H1 (cell line): ENCODE data around the gene ARL6IP4.

Experiments
- CHD2 ChIP-seq: IDR thresholded peaks from 2 replicates; pipeline ENCODE4 v1.6.1; 2012; ENCODE audit warnings: low read length, improper control_type of control experiment
- GABPA ChIP-seq: IDR thresholded peaks from 2 replicates; pipeline ENCODE4 v1.6.1; 2011; ENCODE audit warnings: mild to moderate bottlenecking, low read length, moderate library complexity, borderline replicate concordance; ENCODE audit not compliant: insufficient read depth
- MAX ChIP-seq: IDR thresholded peaks from 2 replicates; pipeline ENCODE4 v1.6.1; 2012; ENCODE audit warnings: inconsistent platforms
- POLR2A ChIP-seq, 2 experiments: IDR thresholded peaks; 1 replicate in 1 of 2; 2 replicates in 1 of 2; pipeline ENCODE4 v1.6.1; 2011; ENCODE audit warnings: low read depth in 2 of 2, low read length in 2 of 2, mild to moderate bottlenecking in 2 of 2; ENCODE audit errors: control extremely low read depth in 1 of 2
- SIRT6 ChIP-seq: IDR thresholded peaks from one replicate; pipeline ENCODE4 v1.7.1; 2012; ENCODE audit warnings: low read length, inconsistent platforms
- SP1 ChIP-seq: IDR thresholded peaks from 2 replicates; pipeline ENCODE4 v1.6.1; 2011; ENCODE audit warnings: low read depth, low read length
- TF ChIP-seq, protein P1 (sequence below), 3 experiments: IDR thresholded peaks; 1 replicate in 2 of 3; 2 replicates in 1 of 3; pipeline versions ENCODE4 v1.5.1 to v1.6.1; 2011; ENCODE audit warnings: low read length in 3 of 3, mild to moderate bottlenecking in 3 of 3, inconsistent platforms in 2 of 3, low read depth in 1 of 3, moderate library complexity in 1 of 3; ENCODE audit not compliant: insufficient read depth in 1 of 3; ENCODE audit errors: control extremely low read depth in 1 of 3

DNA sequence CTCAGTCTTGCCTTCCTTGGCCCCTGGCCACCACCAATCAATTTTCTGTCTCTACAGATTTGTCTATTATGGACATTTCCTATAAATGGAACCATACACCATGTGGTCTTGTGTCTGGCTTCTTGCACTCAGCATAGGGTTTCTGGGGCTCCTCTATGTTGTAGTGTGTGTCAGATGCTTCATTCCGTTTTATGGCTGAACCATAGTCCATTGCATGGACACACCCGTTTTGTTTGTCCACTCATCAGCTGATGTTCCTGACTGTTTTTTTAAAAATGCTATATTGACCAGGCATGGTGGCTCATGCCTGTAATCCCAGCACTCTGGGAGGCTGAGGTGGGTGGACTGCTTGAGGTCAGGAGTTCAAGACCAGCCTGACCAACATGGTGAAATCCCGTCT is 21.0 kb downstream of the ARL6IP4 start:
- no peak for TF ChIP-seq CHD2
- TF ChIP-seq MAX = no peak
- no peak for TF ChIP-seq POLR2A (IDR thresholded peaks at IDR 0.05; ENCODE audit: control extremely low read depth in 1 of 2, low read depth in 2 of 2, low read length in 2 of 2)
- TF ChIP-seq SP1 = no peak
- no peak for TF ChIP-seq GABPA
- no peak for TF ChIP-seq SIRT6
- TF ChIP-seq, protein P1, sequence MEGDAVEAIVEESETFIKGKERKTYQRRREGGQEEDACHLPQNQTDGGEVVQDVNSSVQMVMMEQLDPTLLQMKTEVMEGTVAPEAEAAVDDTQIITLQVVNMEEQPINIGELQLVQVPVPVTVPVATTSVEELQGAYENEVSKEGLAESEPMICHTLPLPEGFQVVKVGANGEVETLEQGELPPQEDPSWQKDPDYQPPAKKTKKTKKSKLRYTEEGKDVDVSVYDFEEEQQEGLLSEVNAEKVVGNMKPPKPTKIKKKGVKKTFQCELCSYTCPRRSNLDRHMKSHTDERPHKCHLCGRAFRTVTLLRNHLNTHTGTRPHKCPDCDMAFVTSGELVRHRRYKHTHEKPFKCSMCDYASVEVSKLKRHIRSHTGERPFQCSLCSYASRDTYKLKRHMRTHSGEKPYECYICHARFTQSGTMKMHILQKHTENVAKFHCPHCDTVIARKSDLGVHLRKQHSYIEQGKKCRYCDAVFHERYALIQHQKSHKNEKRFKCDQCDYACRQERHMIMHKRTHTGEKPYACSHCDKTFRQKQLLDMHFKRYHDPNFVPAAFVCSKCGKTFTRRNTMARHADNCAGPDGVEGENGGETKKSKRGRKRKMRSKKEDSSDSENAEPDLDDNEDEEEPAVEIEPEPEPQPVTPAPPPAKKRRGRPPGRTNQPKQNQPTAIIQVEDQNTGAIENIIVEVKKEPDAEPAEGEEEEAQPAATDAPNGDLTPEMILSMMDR (IDR thresholded peaks at IDR 0.05; ENCODE audit: control extremely low read depth in 1 of 3, insufficient read depth in 1 of 3, low read depth in 1 of 3, low read length in 3 of 3) = no peak
